A673 (cell line): ENCODE data around the gene USP3. TPM values are rescaled to one million over a fixed set of nuclear protein-coding genes. Genes with fewer than 3 reads are reported as not detected.

Experiments used
- BruUV-seq: library from RNA; stranded (reverse); fragments of 400-500 nt; replicated peaks from 2 replicates; lab custom pipeline; 2021; lab: Mats Ljungman, UMichigan
- CTCF ChIA-PET: fragments of 300-600 bp; sonication (Branson Sonifier 250); formaldehyde crosslinking; loops from one replicate; lab custom pipeline; 2022; ENCODE audit warnings: antibody characterized with exemption; lab: Charles Lee
- POLR2A ChIA-PET: fragments of 300-600 bp; sonication (Branson Sonifier 250); formaldehyde crosslinking; loops from one replicate; lab custom pipeline; 2022; ENCODE audit warnings: antibody characterized with exemption; ENCODE audit not compliant: low non-redundant PET; lab: Charles Lee
- DNase-seq: peaks from one replicate; pipeline ENCODE4 v3.0.0-alpha.2; 2015; ENCODE audit warnings: low spot score
- H3K27ac ChIP-seq: fragments of 200-600 bp; sonication (generic); 2 replicates; pipeline ENCODE4 v1.5.1; 2016; ENCODE audit warnings: mixed run types, low read depth, mild to moderate bottlenecking, mixed read lengths, antibody characterized with exemption, low read length; ENCODE audit not compliant: poor library complexity, severe bottlenecking
- H3K27me3 ChIP-seq: fragments of 200-600 bp; sonication (generic); replicated peaks from 2 replicates; pipeline ENCODE4 v1.6.1; 2017; ENCODE audit warnings: mixed run types, low read depth, mild to moderate bottlenecking, mixed read lengths, antibody characterized with exemption, low read length; ENCODE audit not compliant: insufficient read depth, poor library complexity
- H3K36me3 ChIP-seq: fragments of 200-600 bp; sonication (generic); 2 replicates; pipeline ENCODE4 v1.6.1; 2016; ENCODE audit warnings: mixed run types, mild to moderate bottlenecking, mixed read lengths, antibody characterized with exemption, low read length; ENCODE audit not compliant: insufficient read depth, poor library complexity, severe bottlenecking
- H3K4me1 ChIP-seq: fragments of 200-600 bp; sonication (generic); 2 replicates; pipeline ENCODE4 v1.6.1; 2017; ENCODE audit warnings: mixed run types, mild to moderate bottlenecking, mixed read lengths, antibody characterized with exemption, low read length; ENCODE audit not compliant: insufficient read depth, poor library complexity, severe bottlenecking
- H3K4me3 ChIP-seq: fragments of 200-600 bp; sonication (generic); 2 replicates; pipeline ENCODE4 v1.5.1; 2016; ENCODE audit warnings: low read depth, mixed run types, mild to moderate bottlenecking, mixed read lengths, low read length; ENCODE audit not compliant: poor library complexity, severe bottlenecking
- H3K9me3 ChIP-seq: fragments of 200-600 bp; sonication (generic); 2 replicates; pipeline ENCODE4 v1.6.1; 2016; ENCODE audit warnings: mixed run types, low read depth, mild to moderate bottlenecking, mixed read lengths, antibody characterized with exemption, low read length; ENCODE audit not compliant: poor library complexity, severe bottlenecking
- EZH2 ChIP-seq: fragments of 200-600 bp; sonication (generic); IDR thresholded peaks from 2 replicates; pipeline ENCODE4 v1.6.1; 2017; ENCODE audit warnings: borderline replicate concordance, low read depth, mild to moderate bottlenecking, mixed read lengths, antibody characterized with exemption, low read length; ENCODE audit not compliant: poor library complexity, severe bottlenecking
- intact Hi-C: fragments of 100-400 bp; cut with micrococcal nuclease; formaldehyde crosslinking; loops from one replicate; pipeline ENCODE4 v1.10.0; 2022; ENCODE audit not compliant: unreplicated experiment
- total RNA-seq: library from RNA; stranded (reverse); gene quantifications from 2 replicates; pipeline ENCODE4 v1.2.3, GENCODE V29; 2021
- TF ChIP-seq, protein P1 (sequence below): fragments of 300-800, 200-600 bp; sonication (generic); conservative IDR thresholded peaks from 2 replicates; pipeline ENCODE4 v1.5.1; 2017; ENCODE audit warnings: low read depth, mild to moderate bottlenecking, antibody characterized with exemption, low read length, moderate library complexity, mixed read lengths

The USP3 gene
- total RNA-seq, 1 experiment from 2014 or later = 65.3 TPM

DNA sequence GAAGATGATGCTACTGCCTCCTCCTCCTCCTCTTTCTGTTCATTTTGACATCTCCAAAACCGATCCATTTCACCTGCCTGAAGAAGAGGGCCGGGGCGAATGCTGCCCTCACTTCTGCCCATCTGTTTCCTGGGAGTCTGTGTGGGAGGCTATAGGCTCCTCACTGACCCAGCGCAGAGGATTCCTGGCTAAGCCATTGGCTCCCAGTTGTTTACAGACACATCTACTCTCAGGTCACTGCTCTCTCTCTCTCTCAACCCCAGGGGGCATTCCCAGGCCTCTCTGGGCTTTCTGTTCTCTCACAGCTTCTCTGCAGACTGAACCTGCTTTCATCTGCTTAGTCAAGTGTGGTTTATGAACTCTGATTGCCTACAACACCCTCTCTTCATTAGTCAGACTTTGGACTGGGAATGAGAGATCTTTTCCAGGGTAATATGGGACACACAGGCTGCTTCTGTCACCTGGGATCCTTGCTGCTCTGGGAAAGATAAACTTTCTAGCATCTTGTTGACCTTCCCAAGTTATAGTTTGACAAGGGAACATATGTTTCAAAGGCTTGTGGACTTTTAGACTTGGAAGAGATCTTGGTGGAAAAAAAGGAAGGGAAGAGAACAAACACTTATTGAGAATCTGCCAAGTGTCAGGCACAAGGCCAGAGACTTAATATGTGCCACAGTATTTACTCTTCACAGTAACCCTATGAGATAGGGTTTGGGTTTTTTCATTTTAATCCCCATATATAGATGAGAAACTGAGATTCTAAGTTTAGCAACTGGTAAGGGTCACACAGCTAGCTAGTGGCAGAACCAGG, 30.2 kb upstream of the USP3 start:
- CTCF ChIA-PET = no interaction called here
- TF ChIP-seq, protein P1, sequence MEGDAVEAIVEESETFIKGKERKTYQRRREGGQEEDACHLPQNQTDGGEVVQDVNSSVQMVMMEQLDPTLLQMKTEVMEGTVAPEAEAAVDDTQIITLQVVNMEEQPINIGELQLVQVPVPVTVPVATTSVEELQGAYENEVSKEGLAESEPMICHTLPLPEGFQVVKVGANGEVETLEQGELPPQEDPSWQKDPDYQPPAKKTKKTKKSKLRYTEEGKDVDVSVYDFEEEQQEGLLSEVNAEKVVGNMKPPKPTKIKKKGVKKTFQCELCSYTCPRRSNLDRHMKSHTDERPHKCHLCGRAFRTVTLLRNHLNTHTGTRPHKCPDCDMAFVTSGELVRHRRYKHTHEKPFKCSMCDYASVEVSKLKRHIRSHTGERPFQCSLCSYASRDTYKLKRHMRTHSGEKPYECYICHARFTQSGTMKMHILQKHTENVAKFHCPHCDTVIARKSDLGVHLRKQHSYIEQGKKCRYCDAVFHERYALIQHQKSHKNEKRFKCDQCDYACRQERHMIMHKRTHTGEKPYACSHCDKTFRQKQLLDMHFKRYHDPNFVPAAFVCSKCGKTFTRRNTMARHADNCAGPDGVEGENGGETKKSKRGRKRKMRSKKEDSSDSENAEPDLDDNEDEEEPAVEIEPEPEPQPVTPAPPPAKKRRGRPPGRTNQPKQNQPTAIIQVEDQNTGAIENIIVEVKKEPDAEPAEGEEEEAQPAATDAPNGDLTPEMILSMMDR = no peak
- TF ChIP-seq EZH2 = no peak
- intact Hi-C loops = no loop called here
- Histone ChIP-seq H3K27me3 (no peaks in the 10 kb centered on the region), H3K4me3 (no peak overlapping the region), H3K27ac (no peak overlapping the region), H3K36me3 (no peaks in the 10 kb centered on the region), H3K9me3 (no peaks in the 10 kb centered on the region), H3K4me1 (no peaks in the 10 kb centered on the region)
- DNase-seq = no peak
- BruUV-seq = no TSS peak
- POLR2A ChIA-PET = no interaction called here

DNA sequence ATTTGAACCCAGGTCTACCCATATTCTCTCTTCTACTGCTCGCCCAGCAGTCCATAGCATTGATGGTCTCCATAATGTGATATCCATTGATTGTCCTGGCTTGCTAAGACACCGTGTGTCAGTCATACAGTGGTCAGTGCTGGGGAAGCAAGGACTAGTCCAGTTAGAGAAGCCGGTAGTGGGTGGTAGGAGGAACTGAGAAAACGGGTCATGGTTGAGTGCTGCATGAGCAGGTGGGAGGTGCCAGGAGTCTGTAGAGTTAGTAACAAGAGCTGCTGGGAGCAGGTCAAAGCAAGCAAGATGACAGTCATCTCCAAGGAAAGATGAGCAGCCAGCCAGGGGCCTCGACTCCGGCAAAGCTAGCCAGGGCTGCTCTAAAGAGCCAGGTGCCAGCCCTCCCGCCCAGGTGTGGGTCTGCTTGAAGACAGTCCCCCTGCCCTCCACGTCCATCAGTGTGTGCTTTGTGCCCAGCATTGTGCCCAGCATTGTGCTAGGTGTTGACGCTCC, 29.5 kb upstream of the USP3 start:
- intact Hi-C loops = no loop called here
- POLR2A ChIA-PET = interaction anchor here (0.6 kb wide), 1 partner anchor 125 kb away, joined by 4 read pairs; no protein-coding TSS in a partner anchor
- Histone ChIP-seq H3K27ac (no peak overlapping the region), H3K4me3 (no peak overlapping the region), H3K4me1 (no peaks in the 10 kb centered on the region), H3K36me3 (no peaks in the 10 kb centered on the region), H3K27me3 (no peaks in the 10 kb centered on the region), H3K9me3 (no peaks in the 10 kb centered on the region)
- no TSS peak for BruUV-seq
- no peak for DNase-seq
- TF ChIP-seq, protein P1 = no peak
- no peak for TF ChIP-seq EZH2
- CTCF ChIA-PET = no interaction called here

GRCh38 chr15:63475707-63476106, 28.7 kb upstream of the USP3 start:
- Histone ChIP-seq H3K4me3 (no peak overlapping the region), H3K27me3 (no peaks in the 10 kb centered on the region), H3K4me1 (no peaks in the 10 kb centered on the region), H3K36me3 (no peaks in the 10 kb centered on the region), H3K9me3 (no peaks in the 10 kb centered on the region), H3K27ac (no peak overlapping the region)
- TF ChIP-seq, protein P1 = no peak
- no peak for TF ChIP-seq EZH2
- no TSS peak for BruUV-seq
- POLR2A ChIA-PET = interaction anchor here (0.6 kb wide), 1 partner anchor 124 kb away, joined by 4 read pairs; no protein-coding TSS in a partner anchor
- intact Hi-C loops = no loop called here
- CTCF ChIA-PET = no interaction called here
- DNase-seq = no peak
